Lower leg skin (tissue), 3 donors: ENCODE results near the gene KIF26B.

Experiments used
- POLR2A ChIP-seq, 2 donors: fragments of 450-650 bp; IDR thresholded peaks; one replicate each; pipeline ENCODE4 v1.6.1; 2016 to 2017; ENCODE audit warnings: antibody characterized with exemption in 2 of 2, mild to moderate bottlenecking in 1 of 2, moderate library complexity in 1 of 2
- TF ChIP-seq, protein P1 (sequence below), 3 donors: fragments of 450-650 bp; IDR thresholded peaks; one replicate each; pipeline ENCODE4 v1.5.1; 2016; ENCODE audit warnings: antibody characterized with exemption in 3 of 3, mild to moderate bottlenecking in 3 of 3, moderate library complexity in 2 of 3

DNA sequence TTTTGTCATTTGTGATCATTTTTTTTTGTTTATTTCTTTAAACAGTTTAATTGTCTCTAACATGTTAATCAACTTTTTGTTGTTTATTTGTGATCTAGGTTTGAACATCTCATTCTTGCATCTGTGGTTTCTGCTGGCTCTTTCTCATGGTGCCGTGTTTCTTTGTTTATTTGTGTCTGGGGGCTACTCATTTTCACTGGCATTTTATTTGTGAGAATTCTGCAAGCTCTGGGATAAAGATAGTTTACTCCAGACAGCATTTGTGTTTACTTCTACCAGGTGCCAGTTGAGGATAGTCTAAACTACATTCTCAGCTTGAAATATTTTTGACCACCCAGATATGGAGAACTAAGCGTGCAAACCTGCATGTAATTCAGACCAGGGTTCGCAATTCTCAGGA lies 508.6 kb downstream of the KIF26B start:
- TF ChIP-seq, protein P1, sequence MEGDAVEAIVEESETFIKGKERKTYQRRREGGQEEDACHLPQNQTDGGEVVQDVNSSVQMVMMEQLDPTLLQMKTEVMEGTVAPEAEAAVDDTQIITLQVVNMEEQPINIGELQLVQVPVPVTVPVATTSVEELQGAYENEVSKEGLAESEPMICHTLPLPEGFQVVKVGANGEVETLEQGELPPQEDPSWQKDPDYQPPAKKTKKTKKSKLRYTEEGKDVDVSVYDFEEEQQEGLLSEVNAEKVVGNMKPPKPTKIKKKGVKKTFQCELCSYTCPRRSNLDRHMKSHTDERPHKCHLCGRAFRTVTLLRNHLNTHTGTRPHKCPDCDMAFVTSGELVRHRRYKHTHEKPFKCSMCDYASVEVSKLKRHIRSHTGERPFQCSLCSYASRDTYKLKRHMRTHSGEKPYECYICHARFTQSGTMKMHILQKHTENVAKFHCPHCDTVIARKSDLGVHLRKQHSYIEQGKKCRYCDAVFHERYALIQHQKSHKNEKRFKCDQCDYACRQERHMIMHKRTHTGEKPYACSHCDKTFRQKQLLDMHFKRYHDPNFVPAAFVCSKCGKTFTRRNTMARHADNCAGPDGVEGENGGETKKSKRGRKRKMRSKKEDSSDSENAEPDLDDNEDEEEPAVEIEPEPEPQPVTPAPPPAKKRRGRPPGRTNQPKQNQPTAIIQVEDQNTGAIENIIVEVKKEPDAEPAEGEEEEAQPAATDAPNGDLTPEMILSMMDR (IDR thresholded peaks at IDR 0.05): no peak
- no peak for TF ChIP-seq POLR2A (IDR thresholded peaks at IDR 0.05)
